Fibroblast of skin of back (primary cell): ENCODE results near the gene NINJ1.

Source experiments
- DNase-seq: peaks from one replicate; pipeline ENCODE4 v3.0.0-alpha.2; 2013

The NINJ1 gene

GRCh38 chr9:93099551-93100275 is 34.3 kb downstream of the NINJ1 start:
- DNase-seq, result no peak

- DNase-seq, result peak; percentile 95
Observed at GRCh38 chr9:93098236-93098946, 35.7 kb downstream of the NINJ1 start.

GRCh38 chr9:93097511-93098201 is 36.4 kb downstream of the NINJ1 start:
- DNase-seq, result no peak

GRCh38 chr9:93096811-93097382 is 37.2 kb downstream of the NINJ1 start:
- DNase-seq, result no peak

- no peak for DNase-seq
Observed at GRCh38 chr9:93096131-93096802, 37.8 kb downstream of the NINJ1 start, which contains the start of gene CARD19. Gene CARD19, plus strand, starts transcription at chr9:93096217. Its CDS starts 129 bp downstream, at chr9:93096346.

- peak; percentile 96 for DNase-seq
Observed at GRCh38 chr9:93095205-93096130, 38.6 kb downstream of the NINJ1 start.

- no peak for DNase-seq
Observed at GRCh38 chr9:93094658-93095204, 39.3 kb downstream of the NINJ1 start.

GRCh38 chr9:93093877-93094657 is 40.0 kb downstream of the NINJ1 start:
- DNase-seq, result no peak

GRCh38 chr9:93093127-93093876 is 40.7 kb downstream of the NINJ1 start:
- DNase-seq, result no peak

- no peak for DNase-seq
Observed at GRCh38 chr9:93092251-93092991, 41.6 kb downstream of the NINJ1 start.

GRCh38 chr9:93091453-93092081 is 42.5 kb downstream of the NINJ1 start:
- DNase-seq, result peak; percentile 69

GRCh38 chr9:93091056-93091452 is 43.0 kb downstream of the NINJ1 start:
- DNase-seq, result no peak

GRCh38 chr9:93090091-93090655 is 43.9 kb downstream of the NINJ1 start:
- no peak for DNase-seq

GRCh38 chr9:93089481-93089991 is 44.5 kb downstream of the NINJ1 start:
- DNase-seq, result no peak

- DNase-seq, result no peak
Observed at GRCh38 chr9:93089024-93089423, 45.0 kb downstream of the NINJ1 start.

- DNase-seq, result no peak
Observed at GRCh38 chr9:93088656-93089015, 45.4 kb downstream of the NINJ1 start.

- DNase-seq, result no peak
Observed at GRCh38 chr9:93087971-93088655, 45.9 kb downstream of the NINJ1 start.
